Heart left ventricle (tissue), 13 donors: ENCODE data around the gene MGMT.

Experiments used
- CTCF ChIP-seq, 12 donors: fragments of 200-600 bp; sonication (generic) in 4 of 12; IDR thresholded peaks; one replicate each; pipeline versions ENCODE4 v1.5.0 to v1.8.0; 2018 to 2022; ENCODE audit warnings: antibody characterized with exemption in 12 of 12, mild to moderate bottlenecking in 5 of 12
- POLR2A ChIP-seq, 2 donors: fragments of 450-650 bp; IDR thresholded peaks; one replicate each; pipeline ENCODE4 v1.6.1; 2017; ENCODE audit warnings: antibody characterized with exemption in 2 of 2, mild to moderate bottlenecking in 2 of 2, moderate library complexity in 2 of 2
- donor health status: ischemic (EF 13 %, LVEDD 7.1; RV severe dilation, severe dysfunction).
- donor health status: DM: no; HTN: yes; CAD: no.
- donor health status: DM: no; HTN: no; CAD: no.
- donor health status: ischemic (EF 25% LVEDD 6.9; RV normal size, moderate dysfunction).
- donor health status: ischemic (EF 25% LVEDD 5.7; RV mildly dilated, moderate dysfunction).
- donor health status: ischemic (EF 35%, LVEDD 5.7; RV mildly dilated, moderate dysfunction).
- donor health status: nonischemic (EF 11% LVEDD 7.7; RV severe dilation, severe dysfunction).
- donor health status: DM: yes; HTN: yes; CAD: no.
- donor health status: PGD.
- donor health status: ischemic (EF 29% LVEDD 5.4; RV normal size, mild dysfunction).
- donor health status: nonischemic (EF 23%, LVEDD 6.1; RV moderate dilation, normal function).

GRCh38 chr10:129471447-129472175 is 4.6 kb downstream of the MGMT start:
- TF ChIP-seq POLR2A (IDR thresholded peaks at IDR 0.05) (no peak), CTCF (IDR thresholded peaks at IDR 0.05) (no peak)
